Measurements from ENCODE around the gene CDH15. TPM values are rescaled to one million over a fixed set of nuclear protein-coding genes. Genes with fewer than 3 reads are reported as not detected.

The CDH15 gene
- total RNA-seq, 1 experiment from 2014 or later: 1.5 TPM

DNA sequence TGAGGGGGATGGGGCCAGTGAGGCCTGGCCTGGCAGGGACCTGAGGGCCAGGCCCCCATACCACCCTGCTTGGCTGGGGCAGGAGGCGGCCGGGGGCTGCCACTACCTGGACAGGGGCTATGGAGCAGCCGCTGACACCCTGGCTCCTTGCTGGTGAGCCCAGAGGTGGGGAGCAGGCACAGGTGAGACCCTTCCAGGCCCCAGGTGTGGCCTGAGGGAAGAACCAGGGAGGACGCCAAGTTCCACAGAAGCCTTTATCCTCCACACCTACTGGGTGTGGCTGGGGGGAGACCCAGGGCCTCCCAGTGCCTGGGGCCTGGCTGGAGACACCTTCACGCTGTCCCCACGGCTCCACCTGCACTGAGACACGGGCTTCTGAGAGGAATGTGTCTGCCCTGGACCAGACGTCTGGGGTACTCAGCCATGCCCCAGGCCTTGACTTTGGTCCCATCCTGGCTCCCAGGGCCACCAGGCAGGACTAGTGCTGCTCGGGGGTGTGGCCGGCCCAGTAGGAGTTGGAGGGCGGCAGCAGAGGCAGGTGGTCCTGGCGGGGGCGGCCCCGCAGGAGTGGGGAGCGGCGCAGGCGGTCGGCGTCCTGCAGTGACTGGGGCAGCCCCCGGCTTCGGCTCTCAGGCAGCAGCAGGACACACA, 24.1 kb downstream of the CDH15 start:
- Histone ChIP-seq H2AFZ (ENCODE audit: low read length) (no peak overlapping the region), H3K79me2 (ENCODE audit: low read length) (no peaks in the 10 kb centered on the region), H3K9me3 (ENCODE audit: low read length) (no peaks in the 10 kb centered on the region), H3K4me1 (ENCODE audit: insufficient read depth, low read length) (no peaks in the 10 kb centered on the region), H3K4me2 (ENCODE audit: low read length) (no peak overlapping the region), H3K36me3 (ENCODE audit: low read depth, low read length) (no peaks in the 10 kb centered on the region), H3K4me3 (ENCODE audit: low read length) (no peak overlapping the region), H4K20me1 (ENCODE audit: low read length) (no peaks in the 10 kb centered on the region), H3F3A (ENCODE audit: low read length, unreplicated experiment) (no peaks in the 10 kb centered on the region), H3K27ac (ENCODE audit: low read length) (no peak overlapping the region), H3K9ac (ENCODE audit: low read length) (no peak overlapping the region), H3K27me3 (ENCODE audit: low read length) (0 out of 2 replicates have a peak, but pooled peaks cover 2% of the 10 kb centered on the region), H3K9me2 (replicated peaks; ENCODE audit: low read length) (no peaks in the 10 kb centered on the region)
- no peak for TF ChIP-seq EZH2phosphoT487 (IDR thresholded peaks at IDR 0.05; ENCODE audit: borderline replicate concordance, low read length)
- ChIA-PET CTCF (no interaction called here), POLR2A (ENCODE audit: unreplicated experiment) (no interaction called here)
- no peak for DNase-seq
- no peak for ATAC-seq
- intact Hi-C loops (cut with micrococcal nuclease): no loop called here
- BruUV-seq (replicated peaks): no TSS peak

DNA sequence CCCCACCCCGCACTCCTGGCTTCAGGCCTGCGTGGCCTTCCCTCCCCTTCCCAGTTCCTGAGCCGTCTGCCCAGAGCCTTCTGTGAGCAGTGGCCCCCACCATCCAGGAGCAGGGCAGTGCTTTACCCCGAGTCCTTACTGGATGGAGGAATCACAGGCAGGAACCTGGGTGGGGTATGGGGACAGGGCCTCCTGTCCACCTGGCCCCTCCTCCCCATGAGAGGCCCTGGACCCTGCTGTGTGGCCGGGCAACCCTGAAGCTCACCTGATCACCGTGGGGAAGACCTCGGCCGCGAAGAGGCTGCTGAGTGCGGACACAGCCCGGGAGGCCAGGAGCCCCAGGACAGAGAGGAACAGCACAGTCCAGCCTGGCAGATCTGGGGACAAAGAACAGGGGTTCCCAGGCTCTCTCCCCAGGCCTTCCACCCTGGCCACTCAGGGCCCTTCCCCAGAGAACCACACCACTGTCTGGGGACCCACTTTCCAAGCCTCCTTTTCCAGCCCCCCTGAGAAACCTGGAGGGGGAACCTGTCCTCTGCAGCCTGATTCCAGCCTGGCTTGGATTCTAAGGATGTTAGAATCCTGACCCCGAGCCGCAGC, 25.6 kb downstream of the CDH15 start:
- no TSS peak for BruUV-seq (replicated peaks)
- Histone ChIP-seq H3K9me3 (ENCODE audit: low read length) (no peaks in the 10 kb centered on the region), H3K27ac (ENCODE audit: low read length) (no peak overlapping the region), H3K36me3 (ENCODE audit: low read depth, low read length) (no peaks in the 10 kb centered on the region), H2AFZ (ENCODE audit: low read length) (no peak overlapping the region), H3K27me3 (ENCODE audit: low read length) (0 out of 2 replicates have a peak, but pooled peaks cover 4% of the 10 kb centered on the region), H4K20me1 (ENCODE audit: low read length) (no peaks in the 10 kb centered on the region), H3K4me3 (ENCODE audit: low read length) (no peak overlapping the region), H3F3A (ENCODE audit: low read length, unreplicated experiment) (no peaks in the 10 kb centered on the region), H3K4me1 (ENCODE audit: insufficient read depth, low read length) (no peaks in the 10 kb centered on the region), H3K79me2 (ENCODE audit: low read length) (no peaks in the 10 kb centered on the region), H3K4me2 (ENCODE audit: low read length) (no peak overlapping the region), H3K9me2 (replicated peaks; ENCODE audit: low read length) (no peaks in the 10 kb centered on the region), H3K9ac (ENCODE audit: low read length) (no peak overlapping the region)
- DNase-seq: no peak
- POLR2A ChIA-PET (ENCODE audit: unreplicated experiment): no interaction called here
- CTCF ChIA-PET: no interaction called here
- TF ChIP-seq EZH2phosphoT487 (IDR thresholded peaks at IDR 0.05; ENCODE audit: borderline replicate concordance, low read length): no peak
- TF ChIP-seq EZH2 (IDR thresholded peaks at IDR 0.05; ENCODE audit: low read length, unreplicated experiment): no peak
- TF ChIP-seq, protein P1, sequence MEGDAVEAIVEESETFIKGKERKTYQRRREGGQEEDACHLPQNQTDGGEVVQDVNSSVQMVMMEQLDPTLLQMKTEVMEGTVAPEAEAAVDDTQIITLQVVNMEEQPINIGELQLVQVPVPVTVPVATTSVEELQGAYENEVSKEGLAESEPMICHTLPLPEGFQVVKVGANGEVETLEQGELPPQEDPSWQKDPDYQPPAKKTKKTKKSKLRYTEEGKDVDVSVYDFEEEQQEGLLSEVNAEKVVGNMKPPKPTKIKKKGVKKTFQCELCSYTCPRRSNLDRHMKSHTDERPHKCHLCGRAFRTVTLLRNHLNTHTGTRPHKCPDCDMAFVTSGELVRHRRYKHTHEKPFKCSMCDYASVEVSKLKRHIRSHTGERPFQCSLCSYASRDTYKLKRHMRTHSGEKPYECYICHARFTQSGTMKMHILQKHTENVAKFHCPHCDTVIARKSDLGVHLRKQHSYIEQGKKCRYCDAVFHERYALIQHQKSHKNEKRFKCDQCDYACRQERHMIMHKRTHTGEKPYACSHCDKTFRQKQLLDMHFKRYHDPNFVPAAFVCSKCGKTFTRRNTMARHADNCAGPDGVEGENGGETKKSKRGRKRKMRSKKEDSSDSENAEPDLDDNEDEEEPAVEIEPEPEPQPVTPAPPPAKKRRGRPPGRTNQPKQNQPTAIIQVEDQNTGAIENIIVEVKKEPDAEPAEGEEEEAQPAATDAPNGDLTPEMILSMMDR (conservative IDR thresholded peaks at IDR 0.05; ENCODE audit: low read depth, low read length): no peak
- intact Hi-C loops (cut with micrococcal nuclease): no loop called here
- no peak for ATAC-seq

DNA sequence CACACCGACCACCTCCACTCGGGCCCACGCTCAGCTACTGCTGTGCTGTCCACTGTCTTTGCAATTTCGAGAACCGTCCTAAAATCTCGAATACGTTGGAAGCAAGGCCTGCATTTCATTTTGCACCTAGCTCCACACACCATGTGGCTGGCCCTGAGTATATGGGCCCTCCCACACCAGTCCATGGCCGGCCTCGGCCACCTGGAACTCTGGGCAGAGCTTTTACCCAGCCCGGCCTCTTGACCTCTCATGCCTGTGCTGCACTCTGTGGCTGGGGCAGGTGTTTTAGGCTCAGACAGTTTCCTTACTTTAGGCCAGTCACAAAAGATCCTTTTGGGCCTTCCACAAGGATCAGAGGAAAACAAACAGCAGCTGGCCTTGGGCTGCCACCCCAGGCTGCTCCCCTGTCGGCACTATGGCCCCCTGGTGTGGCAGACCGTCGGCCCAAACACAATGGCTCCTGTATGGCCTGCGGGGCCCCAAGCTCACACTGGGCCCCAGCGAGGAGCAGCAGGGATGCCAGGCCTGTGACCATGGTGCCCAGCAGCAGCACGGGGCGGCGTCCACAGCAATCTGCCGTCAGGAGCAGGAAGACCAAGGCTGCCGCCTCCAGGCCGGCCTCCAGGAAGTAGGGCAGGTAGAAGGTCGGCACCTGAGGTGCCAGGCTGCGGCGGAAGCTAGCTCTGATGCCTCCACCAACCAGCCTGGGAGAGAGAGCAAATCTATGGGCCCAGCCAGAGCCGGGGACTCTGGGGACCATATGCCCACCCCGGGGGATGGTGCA, 26.3 kb downstream of the CDH15 start:
- POLR2A ChIA-PET (ENCODE audit: unreplicated experiment): no interaction called here
- Histone ChIP-seq H2AFZ (ENCODE audit: low read length) (no peak overlapping the region), H3K4me2 (ENCODE audit: low read length) (no peak overlapping the region), H3K27me3 (ENCODE audit: low read length) (0 out of 2 replicates have a peak, but pooled peaks cover 4% of the 10 kb centered on the region), H3K4me1 (ENCODE audit: insufficient read depth, low read length) (0 out of 2 replicates have a peak, but pooled peaks cover 2% of the 10 kb centered on the region), H3K9me2 (replicated peaks; ENCODE audit: low read length) (no peaks in the 10 kb centered on the region), H3K79me2 (ENCODE audit: low read length) (peaks cover 5% of the 10 kb centered on the region), H3K9me3 (ENCODE audit: low read length) (no peaks in the 10 kb centered on the region), H4K20me1 (ENCODE audit: low read length) (0 out of 2 replicates have a peak, but pooled peaks cover 2% of the 10 kb centered on the region), H3K4me3 (ENCODE audit: low read length) (no peak overlapping the region), H3F3A (ENCODE audit: low read length, unreplicated experiment) (no peaks in the 10 kb centered on the region), H3K36me3 (ENCODE audit: low read depth, low read length) (no peaks in the 10 kb centered on the region), H3K9ac (ENCODE audit: low read length) (no peak overlapping the region), H3K27ac (ENCODE audit: low read length) (no peak overlapping the region)
- no TSS peak for BruUV-seq (replicated peaks)
- DNase-seq (no peak), ATAC-seq (no peak)
- CTCF ChIA-PET: no interaction called here
- intact Hi-C loops (cut with micrococcal nuclease): no loop called here
- TF ChIP-seq, protein P1 (conservative IDR thresholded peaks at IDR 0.05; ENCODE audit: low read depth, low read length): no peak
- TF ChIP-seq EZH2 (IDR thresholded peaks at IDR 0.05; ENCODE audit: low read length, unreplicated experiment) (no peak), EZH2phosphoT487 (IDR thresholded peaks at IDR 0.05; ENCODE audit: borderline replicate concordance, low read length) (no peak)
